NCI-H2081 (cell line): ENCODE results near the gene ZCCHC13.
A peak's percentile ranks its signal among the peaks of the same experiment; 100 is the strongest.
"Not testable (repeated sequence)": the region's sequence is repeated elsewhere in the genome, so short reads cannot be mapped to it uniquely, and the experiment has no call there.

Source experiments
- DNase-seq, 2 experiments: peaks; one replicate each; lab custom pipeline; 2025; lab: John Stamatoyannopoulos, UW

ZCCHC13 gene

GRCh38 chrX:74304016-74304415 lies at the start of gene ZCCHC13:
ZCCHC13 (plus strand) TSS chrX:74304180; CDS start chrX:74304267, 87 bp downstream.
- DNase-seq = no peak

GRCh38 chrX:74258111-74258510 lies 45.9 kb upstream of the ZCCHC13 start:
- not testable (repeated sequence) for DNase-seq

- no peak for DNase-seq
These were observed 44.0 kb upstream of the ZCCHC13 start for GRCh38 chrX:74259885-74260491.

GRCh38 chrX:74262452-74263209 lies 41.3 kb upstream of the ZCCHC13 start:
- DNase-seq = no peak

GRCh38 chrX:74270393-74270792 lies 33.6 kb upstream of the ZCCHC13 start:
- no peak for DNase-seq

- DNase-seq = no peak
These were observed 31.8 kb upstream of the ZCCHC13 start for GRCh38 chrX:74272230-74272629.

- DNase-seq = no peak
These were observed 29.5 kb upstream of the ZCCHC13 start for GRCh38 chrX:74274516-74274915.

- no peak for DNase-seq
These were observed 26.7 kb upstream of the ZCCHC13 start for GRCh38 chrX:74277320-74277719.

- no peak for DNase-seq
These were observed 26.1 kb upstream of the ZCCHC13 start for GRCh38 chrX:74277846-74278245.

GRCh38 chrX:74280759-74281158 lies 23.2 kb upstream of the ZCCHC13 start:
- no peak for DNase-seq

- DNase-seq = no peak
These were observed 19.5 kb upstream of the ZCCHC13 start for GRCh38 chrX:74284391-74284952.

GRCh38 chrX:74286950-74287740 lies 16.8 kb upstream of the ZCCHC13 start:
- no peak for DNase-seq

GRCh38 chrX:74291577-74291963 lies 12.4 kb upstream of the ZCCHC13 start:
- no peak for DNase-seq

GRCh38 chrX:74291964-74292807 lies 11.8 kb upstream of the ZCCHC13 start:
- DNase-seq = peak; percentile 85 to 91

GRCh38 chrX:74292808-74293123 lies 11.2 kb upstream of the ZCCHC13 start:
- no peak for DNase-seq

GRCh38 chrX:74293343-74293946 lies 10.5 kb upstream of the ZCCHC13 start:
- DNase-seq = peak; percentile 70 to 76

GRCh38 chrX:74295101-74295500 lies 8.9 kb upstream of the ZCCHC13 start:
- no peak for DNase-seq

- DNase-seq = no peak
These were observed 6.2 kb upstream of the ZCCHC13 start for GRCh38 chrX:74297766-74298165.

GRCh38 chrX:74300869-74301268 lies 3.1 kb upstream of the ZCCHC13 start:
- DNase-seq = no peak

- no peak for DNase-seq
These were observed 14.7 kb downstream of the ZCCHC13 start for GRCh38 chrX:74318672-74319071.

GRCh38 chrX:74319321-74319720 lies 15.3 kb downstream of the ZCCHC13 start:
- not testable (repeated sequence) for DNase-seq
